ENCODE data around the gene TBC1D22A.

GRCh38 chr22:47151064-47151463, 388.6 kb downstream of the TBC1D22A start:
- TF ChIP-seq CTCF (IDR thresholded peaks at IDR 0.05 in 4 of 5, conservative IDR thresholded peaks at IDR 0.05 in 1 of 5) (no peak), POLR2A (IDR thresholded peaks at IDR 0.05) (no peak)

All from gastrocnemius medialis (tissue), 4 donors.